GM21723 (cell line): Measurements from ENCODE around the gene H2AZ2.
"Not testable (repeated sequence)": the region's sequence is repeated elsewhere in the genome, so short reads cannot be mapped to it uniquely, and the experiment has no call there.

Experiments used
- ATAC-seq: cut with Tn5 transposase; IDR thresholded peaks from one replicate; pipeline ENCODE4 v1.9.1; 2021; ENCODE audit warnings: mild to moderate bottlenecking, moderate library complexity; ENCODE audit not compliant: unreplicated experiment

The H2AZ2 gene

DNA sequence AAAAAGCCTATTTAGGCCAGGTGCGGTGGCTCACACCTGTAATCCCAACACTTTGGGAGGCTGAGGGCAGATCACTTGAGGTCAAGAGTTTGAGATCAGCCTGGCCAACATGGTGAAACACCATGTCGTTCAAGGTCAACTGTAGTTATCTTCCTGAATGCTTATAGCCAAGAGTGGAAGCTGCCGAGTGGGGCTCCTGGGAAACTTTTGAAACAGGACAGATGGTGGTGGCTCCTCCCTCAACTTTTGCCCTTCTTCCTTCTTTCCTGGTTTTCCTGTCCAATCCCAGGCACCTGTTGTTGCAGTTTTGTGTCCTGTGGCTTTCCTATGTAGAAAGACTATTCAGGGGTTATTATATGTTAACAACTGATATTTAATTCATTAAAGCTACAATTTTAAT is 60.1 kb downstream of the H2AZ2 start:
- no peak for ATAC-seq

DNA sequence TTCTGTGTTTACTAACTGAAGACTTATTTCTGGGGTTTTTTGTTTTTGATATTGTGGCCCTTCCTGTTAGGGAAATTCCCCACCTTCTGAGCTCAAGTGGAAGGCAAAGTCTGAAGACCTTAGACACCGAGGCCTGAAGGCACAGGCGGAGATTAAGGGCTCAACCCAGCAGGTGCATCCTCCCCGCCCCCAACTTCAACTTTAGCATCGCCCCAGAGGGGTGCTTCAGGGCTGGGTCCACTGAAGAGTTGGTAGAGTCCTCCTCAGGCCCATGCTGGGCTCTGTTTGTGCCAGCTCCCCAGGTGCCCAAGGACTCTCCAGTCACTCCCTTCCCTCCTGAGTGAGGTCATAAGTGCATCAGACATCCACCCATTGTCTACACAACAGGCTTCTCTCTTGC is 60.8 kb downstream of the H2AZ2 start:
- no peak for ATAC-seq

GRCh38 chr7:44785218-44785617 is 62.7 kb downstream of the H2AZ2 start:
- ATAC-seq = not testable (repeated sequence)

GRCh38 chr7:44784364-44784763 is 63.5 kb downstream of the H2AZ2 start:
- no peak for ATAC-seq

DNA sequence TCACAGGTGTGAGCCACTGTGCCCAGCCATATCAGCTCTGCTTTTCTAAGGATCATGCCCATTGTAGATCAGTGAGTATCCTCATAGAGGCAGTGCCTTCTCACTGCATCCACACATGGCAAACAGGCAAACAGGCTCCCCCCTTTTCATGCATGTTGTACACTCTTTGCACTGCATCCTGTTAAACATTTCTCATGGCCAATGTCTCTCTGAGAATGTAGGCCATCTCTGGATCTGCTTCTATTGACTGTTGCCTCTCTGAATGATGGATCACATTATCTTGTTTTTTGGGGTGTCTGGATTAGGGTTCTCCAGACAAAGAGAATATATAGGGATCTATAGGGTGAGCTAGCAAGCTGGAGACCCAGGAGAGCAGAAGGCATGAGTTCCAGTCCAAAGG is 64.5 kb downstream of the H2AZ2 start:
- no peak for ATAC-seq

DNA sequence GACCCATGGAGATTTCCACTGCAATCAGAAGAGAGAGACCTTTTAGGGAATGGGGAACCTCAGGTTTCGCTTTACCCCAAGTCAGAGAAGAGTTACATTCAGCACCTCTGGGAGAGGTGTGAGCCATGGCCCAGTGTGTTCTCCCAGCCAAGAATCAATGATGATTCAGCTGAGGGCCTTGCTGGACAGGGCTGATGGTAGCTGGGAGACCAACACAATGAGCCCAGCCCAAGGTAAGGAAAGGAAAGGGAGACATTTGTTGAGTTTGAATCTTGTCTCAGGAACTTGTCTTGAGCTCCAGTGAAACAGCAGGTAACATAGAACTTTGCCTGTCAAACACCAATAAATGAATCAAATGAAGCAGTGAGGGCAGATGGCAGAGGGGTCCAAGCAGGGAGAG is 65.4 kb downstream of the H2AZ2 start:
- ATAC-seq = no peak
